HG03575 (cell line): ENCODE data around the gene AUTS2.
A peak's percentile ranks its signal among the peaks of the same experiment; 100 is the strongest.

Experiments
- ATAC-seq: cut with Tn5 transposase; IDR thresholded peaks from one replicate; pipeline ENCODE4 v1.9.1; 2021; ENCODE audit not compliant: unreplicated experiment, insufficient number of reproducible peaks, low FRiP score; ENCODE audit errors: extremely low read depth

AUTS2 gene

GRCh38 chr7:70743531-70744325 lies 1145.5 kb downstream of the AUTS2 start:
- no peak for ATAC-seq

GRCh38 chr7:70744492-70744891 lies 1146.2 kb downstream of the AUTS2 start:
- no peak for ATAC-seq

- ATAC-seq, result no peak
Observed at GRCh38 chr7:70749831-70750230, 1151.6 kb downstream of the AUTS2 start.

- ATAC-seq, result no peak
Observed at GRCh38 chr7:70751895-70752294, 1153.6 kb downstream of the AUTS2 start.

- no peak for ATAC-seq
Observed at GRCh38 chr7:70752794-70753241, 1154.5 kb downstream of the AUTS2 start.

- no peak for ATAC-seq
Observed at GRCh38 chr7:70756789-70757188, 1158.5 kb downstream of the AUTS2 start.

- no peak for ATAC-seq
Observed at GRCh38 chr7:70758646-70759045, 1160.4 kb downstream of the AUTS2 start.

- no peak for ATAC-seq
Observed at GRCh38 chr7:70759674-70760073, 1161.4 kb downstream of the AUTS2 start.

GRCh38 chr7:70761711-70762328 lies 1163.5 kb downstream of the AUTS2 start:
- ATAC-seq, result no peak

GRCh38 chr7:70762696-70763095 lies 1164.4 kb downstream of the AUTS2 start:
- no peak for ATAC-seq

GRCh38 chr7:70763961-70764691 lies 1165.9 kb downstream of the AUTS2 start:
- peak; percentile 77 for ATAC-seq

GRCh38 chr7:70764701-70765208 lies 1166.5 kb downstream of the AUTS2 start:
- ATAC-seq, result no peak

GRCh38 chr7:70765651-70766050 lies 1167.4 kb downstream of the AUTS2 start:
- ATAC-seq, result no peak

GRCh38 chr7:70766109-70766508 lies 1167.8 kb downstream of the AUTS2 start:
- no peak for ATAC-seq

- ATAC-seq, result no peak
Observed at GRCh38 chr7:70766694-70767093, 1168.4 kb downstream of the AUTS2 start.

- no peak for ATAC-seq
Observed at GRCh38 chr7:70770154-70770553, 1171.9 kb downstream of the AUTS2 start.

- no peak for ATAC-seq
Observed at GRCh38 chr7:70771451-70771850, 1173.2 kb downstream of the AUTS2 start.

GRCh38 chr7:70772891-70773290 lies 1174.6 kb downstream of the AUTS2 start:
- no peak for ATAC-seq

GRCh38 chr7:70773406-70773805 lies 1175.1 kb downstream of the AUTS2 start:
- no peak for ATAC-seq
